A549 (cell line): ENCODE results near the gene SRGAP1.

Experiments
- CHD2 ChIP-seq: fragments of 150-350 bp; IDR thresholded peaks from 2 replicates; pipeline ENCODE4 v1.6.1; 2014; ENCODE audit warnings: low read length; ENCODE audit not compliant: partially characterized antibody
- EP300 ChIP-seq, 2 experiments: fragments of >200 bp; sonication (Bioruptor Twin); formaldehyde crosslinking; IDR thresholded peaks; 2 replicates in 1 of 2; 3 replicates in 1 of 2; pipeline ENCODE4 v1.6.1; 2016 to 2017
- FOXS1 ChIP-seq: fragments of 250-450 bp; sonication (Bioruptor Pico); IDR thresholded peaks from 2 replicates; pipeline ENCODE4 v1.5.0; 2020; ENCODE audit warnings: mild to moderate bottlenecking, moderate library complexity
- HOXB13 ChIP-seq: fragments of 250-450 bp; sonication (Bioruptor Pico); IDR thresholded peaks from 2 replicates; pipeline ENCODE4 v1.5.0; 2020; ENCODE audit warnings: low read depth, mild to moderate bottlenecking, moderate library complexity
- HOXB5 ChIP-seq: fragments of 250-450 bp; sonication (Bioruptor Pico); IDR thresholded peaks from 2 replicates; pipeline ENCODE4 v1.5.0; 2020; ENCODE audit warnings: mild to moderate bottlenecking, moderate library complexity
- POLR2A ChIP-seq: IDR thresholded peaks from 2 replicates; pipeline ENCODE4 v1.6.1; 2012; ENCODE audit warnings: mild to moderate bottlenecking, low read length
- POLR2AphosphoS2 ChIP-seq: conservative IDR thresholded peaks from 2 replicates; pipeline ENCODE4 v1.6.1; 2012; ENCODE audit warnings: low read length, improper control_type of control experiment, inconsistent platforms
- RAD21 ChIP-seq, 2 experiments: fragments of >200 bp in 1 of 2; sonication (Bioruptor Twin) in 1 of 2; formaldehyde crosslinking in 1 of 2; IDR thresholded peaks in 1 of 2; conservative IDR thresholded peaks in 1 of 2; 2 replicates in 1 of 2; 3 replicates in 1 of 2; pipeline ENCODE4 v1.6.1; 2012 to 2018; ENCODE audit warnings: inconsistent platforms in 1 of 2
- ZC3H11A ChIP-seq: fragments of 450-650 bp; IDR thresholded peaks from 2 replicates; pipeline ENCODE4 v1.6.1; 2014; ENCODE audit warnings: antibody characterized with exemption, mild to moderate bottlenecking
- TF ChIP-seq, protein P1 (sequence below): fragments of >200 bp; sonication (Bioruptor Twin); formaldehyde crosslinking; IDR thresholded peaks from 3 replicates; pipeline ENCODE4 v1.5.1; 2016
- TF ChIP-seq, protein P2 (sequence below): fragments of 200-600 bp; sonication (generic); IDR thresholded peaks from 2 replicates; pipeline ENCODE4 v1.6.1; 2016; ENCODE audit warnings: antibody characterized with exemption, mild to moderate bottlenecking, moderate library complexity

DNA sequence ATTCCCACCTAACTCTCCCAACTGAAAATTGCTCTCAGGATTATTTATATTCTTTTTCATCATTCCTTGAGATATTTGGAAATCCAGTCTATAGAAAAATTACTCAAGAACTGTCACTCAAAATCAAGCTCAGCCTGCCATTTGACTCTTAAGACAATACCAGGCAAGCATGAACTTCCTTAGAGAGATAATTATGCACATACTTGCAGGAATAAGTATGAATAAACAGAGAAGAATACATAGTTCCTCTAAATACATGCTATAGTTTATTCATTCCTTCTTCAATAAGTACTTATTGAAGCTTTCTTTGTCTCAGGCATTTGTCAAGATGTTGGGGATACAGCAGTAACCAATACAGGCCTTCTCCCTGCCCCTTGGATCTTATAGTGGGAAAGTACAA is 154.1 kb downstream of the SRGAP1 start:
- TF ChIP-seq, protein P1, sequence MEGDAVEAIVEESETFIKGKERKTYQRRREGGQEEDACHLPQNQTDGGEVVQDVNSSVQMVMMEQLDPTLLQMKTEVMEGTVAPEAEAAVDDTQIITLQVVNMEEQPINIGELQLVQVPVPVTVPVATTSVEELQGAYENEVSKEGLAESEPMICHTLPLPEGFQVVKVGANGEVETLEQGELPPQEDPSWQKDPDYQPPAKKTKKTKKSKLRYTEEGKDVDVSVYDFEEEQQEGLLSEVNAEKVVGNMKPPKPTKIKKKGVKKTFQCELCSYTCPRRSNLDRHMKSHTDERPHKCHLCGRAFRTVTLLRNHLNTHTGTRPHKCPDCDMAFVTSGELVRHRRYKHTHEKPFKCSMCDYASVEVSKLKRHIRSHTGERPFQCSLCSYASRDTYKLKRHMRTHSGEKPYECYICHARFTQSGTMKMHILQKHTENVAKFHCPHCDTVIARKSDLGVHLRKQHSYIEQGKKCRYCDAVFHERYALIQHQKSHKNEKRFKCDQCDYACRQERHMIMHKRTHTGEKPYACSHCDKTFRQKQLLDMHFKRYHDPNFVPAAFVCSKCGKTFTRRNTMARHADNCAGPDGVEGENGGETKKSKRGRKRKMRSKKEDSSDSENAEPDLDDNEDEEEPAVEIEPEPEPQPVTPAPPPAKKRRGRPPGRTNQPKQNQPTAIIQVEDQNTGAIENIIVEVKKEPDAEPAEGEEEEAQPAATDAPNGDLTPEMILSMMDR: no peak
- TF ChIP-seq POLR2A (no peak), EP300 (IDR thresholded peaks at IDR 0.05) (no peak), HOXB13 (no peak), FOXS1 (CRISPR knock-in tag) (no peak), HOXB5 (CRISPR knock-in tag) (no peak), POLR2AphosphoS2 (no peak), ZC3H11A (no peak), RAD21 (conservative IDR thresholded peaks at IDR 0.05 in 1 of 2, IDR thresholded peaks at IDR 0.05 in 1 of 2) (no peak), CHD2 (no peak)
- TF ChIP-seq, protein P2, sequence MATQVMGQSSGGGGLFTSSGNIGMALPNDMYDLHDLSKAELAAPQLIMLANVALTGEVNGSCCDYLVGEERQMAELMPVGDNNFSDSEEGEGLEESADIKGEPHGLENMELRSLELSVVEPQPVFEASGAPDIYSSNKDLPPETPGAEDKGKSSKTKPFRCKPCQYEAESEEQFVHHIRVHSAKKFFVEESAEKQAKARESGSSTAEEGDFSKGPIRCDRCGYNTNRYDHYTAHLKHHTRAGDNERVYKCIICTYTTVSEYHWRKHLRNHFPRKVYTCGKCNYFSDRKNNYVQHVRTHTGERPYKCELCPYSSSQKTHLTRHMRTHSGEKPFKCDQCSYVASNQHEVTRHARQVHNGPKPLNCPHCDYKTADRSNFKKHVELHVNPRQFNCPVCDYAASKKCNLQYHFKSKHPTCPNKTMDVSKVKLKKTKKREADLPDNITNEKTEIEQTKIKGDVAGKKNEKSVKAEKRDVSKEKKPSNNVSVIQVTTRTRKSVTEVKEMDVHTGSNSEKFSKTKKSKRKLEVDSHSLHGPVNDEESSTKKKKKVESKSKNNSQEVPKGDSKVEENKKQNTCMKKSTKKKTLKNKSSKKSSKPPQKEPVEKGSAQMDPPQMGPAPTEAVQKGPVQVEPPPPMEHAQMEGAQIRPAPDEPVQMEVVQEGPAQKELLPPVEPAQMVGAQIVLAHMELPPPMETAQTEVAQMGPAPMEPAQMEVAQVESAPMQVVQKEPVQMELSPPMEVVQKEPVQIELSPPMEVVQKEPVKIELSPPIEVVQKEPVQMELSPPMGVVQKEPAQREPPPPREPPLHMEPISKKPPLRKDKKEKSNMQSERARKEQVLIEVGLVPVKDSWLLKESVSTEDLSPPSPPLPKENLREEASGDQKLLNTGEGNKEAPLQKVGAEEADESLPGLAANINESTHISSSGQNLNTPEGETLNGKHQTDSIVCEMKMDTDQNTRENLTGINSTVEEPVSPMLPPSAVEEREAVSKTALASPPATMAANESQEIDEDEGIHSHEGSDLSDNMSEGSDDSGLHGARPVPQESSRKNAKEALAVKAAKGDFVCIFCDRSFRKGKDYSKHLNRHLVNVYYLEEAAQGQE: no peak
